ENCODE data around the gene FBN1. TPM values are rescaled to one million over a fixed set of nuclear protein-coding genes. Genes with fewer than 3 reads are reported as not detected.

Gene FBN1
- total RNA-seq, 1 donor from 2014 or later: 78.8 TPM

DNA sequence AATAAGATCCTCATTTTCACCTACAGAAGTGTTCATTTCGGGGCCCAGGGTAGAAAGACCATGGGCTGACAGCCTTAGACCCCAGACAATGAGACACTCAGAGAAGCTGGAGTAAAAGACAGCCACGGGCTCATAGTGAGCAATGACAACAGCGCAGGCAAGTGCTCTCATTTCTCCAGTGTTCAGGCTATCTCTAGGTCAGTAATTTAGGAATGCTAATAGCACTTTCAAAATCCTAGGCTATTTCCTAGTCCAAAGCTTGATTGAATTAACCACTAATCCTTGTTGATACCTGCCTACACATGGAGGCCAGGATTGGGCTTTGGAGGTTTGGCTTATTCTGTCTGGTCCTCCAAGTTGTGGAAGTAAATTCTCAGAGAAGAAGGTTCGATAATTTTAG, 44.4 kb downstream of the FBN1 start:
- no peak overlapping the region for H3K4me2 ChIP-seq
- Mint-ChIP-seq H3K36me3 (peaks cover 3% of the 10 kb centered on the region), H3K4me3 (no peak overlapping the region), H3K27me3 (ENCODE audit: insufficient read depth, low read depth) (no peaks in the 10 kb centered on the region), H3K4me1 (no peaks in the 10 kb centered on the region), H3K9me3 (no peaks in the 10 kb centered on the region), H3K27ac (no peak overlapping the region)
- DNase-seq (ENCODE audit: low spot score): no peak
- H3K36me3 ChIP-seq: no peaks in the 10 kb centered on the region
- H2AFZ ChIP-seq (replicated peaks): no peak overlapping the region
- no peaks in the 10 kb centered on the region for H3K9me3 ChIP-seq (ENCODE audit: low read depth)
- H3F3A ChIP-seq (ENCODE audit: low read depth): no peaks in the 10 kb centered on the region
- H3K9ac ChIP-seq: no peak overlapping the region
- H3K27ac ChIP-seq: no peak overlapping the region
- no peak overlapping the region for H3K4me3 ChIP-seq
- no peaks in the 10 kb centered on the region for H3K79me2 ChIP-seq (ENCODE audit: low read depth)
- TF ChIP-seq, protein P1, sequence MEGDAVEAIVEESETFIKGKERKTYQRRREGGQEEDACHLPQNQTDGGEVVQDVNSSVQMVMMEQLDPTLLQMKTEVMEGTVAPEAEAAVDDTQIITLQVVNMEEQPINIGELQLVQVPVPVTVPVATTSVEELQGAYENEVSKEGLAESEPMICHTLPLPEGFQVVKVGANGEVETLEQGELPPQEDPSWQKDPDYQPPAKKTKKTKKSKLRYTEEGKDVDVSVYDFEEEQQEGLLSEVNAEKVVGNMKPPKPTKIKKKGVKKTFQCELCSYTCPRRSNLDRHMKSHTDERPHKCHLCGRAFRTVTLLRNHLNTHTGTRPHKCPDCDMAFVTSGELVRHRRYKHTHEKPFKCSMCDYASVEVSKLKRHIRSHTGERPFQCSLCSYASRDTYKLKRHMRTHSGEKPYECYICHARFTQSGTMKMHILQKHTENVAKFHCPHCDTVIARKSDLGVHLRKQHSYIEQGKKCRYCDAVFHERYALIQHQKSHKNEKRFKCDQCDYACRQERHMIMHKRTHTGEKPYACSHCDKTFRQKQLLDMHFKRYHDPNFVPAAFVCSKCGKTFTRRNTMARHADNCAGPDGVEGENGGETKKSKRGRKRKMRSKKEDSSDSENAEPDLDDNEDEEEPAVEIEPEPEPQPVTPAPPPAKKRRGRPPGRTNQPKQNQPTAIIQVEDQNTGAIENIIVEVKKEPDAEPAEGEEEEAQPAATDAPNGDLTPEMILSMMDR (IDR thresholded peaks at IDR 0.05): no peak
- TF ChIP-seq EZH2 (IDR thresholded peaks at IDR 0.05): no peak
- no peak for TF ChIP-seq EZH2phosphoT487 (IDR thresholded peaks at IDR 0.05)
- peaks cover 10% of the 10 kb centered on the region for H3K4me1 ChIP-seq
- no peaks in the 10 kb centered on the region for H4K20me1 ChIP-seq (ENCODE audit: low read depth)
- H3K27me3 ChIP-seq: no peaks in the 10 kb centered on the region

DNA sequence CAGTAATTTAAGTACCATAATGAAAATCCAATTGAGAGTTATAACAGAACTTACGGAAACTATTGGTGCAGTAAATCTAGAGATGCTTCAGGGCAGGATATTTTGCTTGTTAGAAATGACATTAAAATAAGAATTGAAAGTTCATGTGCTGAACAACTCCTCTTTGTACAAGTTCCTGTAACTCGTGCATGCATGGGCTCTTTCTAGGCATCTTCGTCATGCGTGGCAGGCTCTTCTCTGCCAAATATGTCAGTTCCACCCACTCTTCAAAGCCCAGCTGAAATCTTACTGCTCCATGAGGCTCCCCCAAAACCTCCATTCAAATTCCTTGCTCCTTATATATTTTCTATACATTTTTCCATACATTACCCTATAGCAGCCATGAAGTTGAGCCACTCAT, 48.7 kb downstream of the FBN1 start:
- peaks cover 2% of the 10 kb centered on the region for H3K27me3 Mint-ChIP-seq (ENCODE audit: insufficient read depth, low read depth)
- no peak for TF ChIP-seq EZH2phosphoT487 (IDR thresholded peaks at IDR 0.05)
- TF ChIP-seq, protein P1 (IDR thresholded peaks at IDR 0.05): no peak
- no peak for TF ChIP-seq EZH2 (IDR thresholded peaks at IDR 0.05)
- Histone ChIP-seq H3K36me3 (no peaks in the 10 kb centered on the region), H3K4me3 (no peak overlapping the region), H3K9ac (no peak overlapping the region), H2AFZ (replicated peaks) (no peak overlapping the region), H4K20me1 (ENCODE audit: low read depth) (no peaks in the 10 kb centered on the region), H3K27me3 (no peaks in the 10 kb centered on the region), H3K4me1 (no peaks in the 10 kb centered on the region), H3K79me2 (ENCODE audit: low read depth) (no peaks in the 10 kb centered on the region), H3K4me2 (no peak overlapping the region), H3K27ac (no peak overlapping the region), H3F3A (ENCODE audit: low read depth) (no peaks in the 10 kb centered on the region), H3K9me3 (ENCODE audit: low read depth) (no peaks in the 10 kb centered on the region)
- no peak for DNase-seq (ENCODE audit: low spot score)
- H3K27ac Mint-ChIP-seq: no peak overlapping the region
- peaks cover 7% of the 10 kb centered on the region for H3K4me1 Mint-ChIP-seq
- peaks cover 3% of the 10 kb centered on the region for H3K36me3 Mint-ChIP-seq
- H3K9me3 Mint-ChIP-seq: no peaks in the 10 kb centered on the region
- no peak overlapping the region for H3K4me3 Mint-ChIP-seq

DNA sequence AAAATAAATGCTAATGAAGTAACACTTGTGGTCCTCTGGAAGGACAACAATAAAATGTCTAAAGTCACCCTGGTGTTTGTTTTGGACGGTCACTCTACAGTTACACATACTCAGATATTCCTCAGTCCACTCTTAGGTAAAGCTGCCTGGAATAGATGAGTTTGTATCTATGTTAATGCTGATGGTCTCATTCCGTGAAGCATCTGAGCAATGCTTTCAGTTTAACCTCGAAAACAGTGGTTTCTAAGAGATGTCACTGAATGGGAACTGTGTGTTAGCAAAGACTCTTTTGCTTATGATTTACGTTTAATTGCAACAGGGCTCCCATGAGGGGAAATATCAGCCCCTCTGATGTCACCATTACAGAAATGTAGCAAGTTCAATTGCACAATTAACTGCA, 49.1 kb downstream of the FBN1 start:
- Mint-ChIP-seq H3K9me3 (no peaks in the 10 kb centered on the region), H3K36me3 (peaks cover 3% of the 10 kb centered on the region), H3K4me1 (peaks cover 7% of the 10 kb centered on the region), H3K27ac (no peak overlapping the region), H3K27me3 (ENCODE audit: insufficient read depth, low read depth) (peaks cover 2% of the 10 kb centered on the region), H3K4me3 (no peak overlapping the region)
- no peak overlapping the region for H3K27ac ChIP-seq
- H2AFZ ChIP-seq (replicated peaks): no peak overlapping the region
- H3K9me3 ChIP-seq (ENCODE audit: low read depth): no peaks in the 10 kb centered on the region
- DNase-seq (ENCODE audit: low spot score): no peak
- no peaks in the 10 kb centered on the region for H3K27me3 ChIP-seq
- H3K79me2 ChIP-seq (ENCODE audit: low read depth): no peaks in the 10 kb centered on the region
- H3K9ac ChIP-seq: no peak overlapping the region
- H4K20me1 ChIP-seq (ENCODE audit: low read depth): no peaks in the 10 kb centered on the region
- H3F3A ChIP-seq (ENCODE audit: low read depth): no peaks in the 10 kb centered on the region
- H3K36me3 ChIP-seq: no peaks in the 10 kb centered on the region
- no peak overlapping the region for H3K4me2 ChIP-seq
- no peak overlapping the region for H3K4me3 ChIP-seq
- TF ChIP-seq, protein P1 (IDR thresholded peaks at IDR 0.05): no peak
- no peak for TF ChIP-seq EZH2 (IDR thresholded peaks at IDR 0.05)
- no peak for TF ChIP-seq EZH2phosphoT487 (IDR thresholded peaks at IDR 0.05)
- no peaks in the 10 kb centered on the region for H3K4me1 ChIP-seq

All from neural progenitor cell (in vitro differentiated cells).